Activated T-cell treated with anti-CD3 and anti-CD28 coated beads for 4 hours (primary cell): ENCODE results near the gene CNN1.
"Not testable (repeated sequence)": the region's sequence is repeated elsewhere in the genome, so short reads cannot be mapped to it uniquely, and the experiment has no call there.

Source experiments
- DNase-seq: peaks from one replicate; pipeline ENCODE4 v3.0.0-alpha.2; 2020

The CNN1 gene

DNA sequence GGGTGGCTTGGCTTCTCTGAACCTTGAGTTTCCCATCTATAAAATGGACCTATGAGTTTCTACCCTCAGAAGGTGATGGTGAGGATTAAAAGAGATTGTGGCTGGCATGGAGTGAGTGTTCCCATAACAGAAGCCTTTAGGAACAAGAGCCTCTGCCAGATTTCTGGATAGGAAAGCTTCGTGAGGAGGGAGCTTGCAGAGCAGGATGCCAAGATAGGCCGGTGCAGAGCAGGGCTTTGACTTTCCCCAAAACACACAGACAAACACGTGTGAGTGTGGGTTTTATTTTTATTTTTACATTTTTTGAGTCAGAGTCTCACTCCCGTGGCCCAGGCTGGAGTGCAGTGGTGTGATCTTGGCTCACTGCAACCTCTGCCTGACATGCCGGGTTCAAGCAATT lies 3.7 kb upstream of the CNN1 start:
- DNase-seq: no peak

DNA sequence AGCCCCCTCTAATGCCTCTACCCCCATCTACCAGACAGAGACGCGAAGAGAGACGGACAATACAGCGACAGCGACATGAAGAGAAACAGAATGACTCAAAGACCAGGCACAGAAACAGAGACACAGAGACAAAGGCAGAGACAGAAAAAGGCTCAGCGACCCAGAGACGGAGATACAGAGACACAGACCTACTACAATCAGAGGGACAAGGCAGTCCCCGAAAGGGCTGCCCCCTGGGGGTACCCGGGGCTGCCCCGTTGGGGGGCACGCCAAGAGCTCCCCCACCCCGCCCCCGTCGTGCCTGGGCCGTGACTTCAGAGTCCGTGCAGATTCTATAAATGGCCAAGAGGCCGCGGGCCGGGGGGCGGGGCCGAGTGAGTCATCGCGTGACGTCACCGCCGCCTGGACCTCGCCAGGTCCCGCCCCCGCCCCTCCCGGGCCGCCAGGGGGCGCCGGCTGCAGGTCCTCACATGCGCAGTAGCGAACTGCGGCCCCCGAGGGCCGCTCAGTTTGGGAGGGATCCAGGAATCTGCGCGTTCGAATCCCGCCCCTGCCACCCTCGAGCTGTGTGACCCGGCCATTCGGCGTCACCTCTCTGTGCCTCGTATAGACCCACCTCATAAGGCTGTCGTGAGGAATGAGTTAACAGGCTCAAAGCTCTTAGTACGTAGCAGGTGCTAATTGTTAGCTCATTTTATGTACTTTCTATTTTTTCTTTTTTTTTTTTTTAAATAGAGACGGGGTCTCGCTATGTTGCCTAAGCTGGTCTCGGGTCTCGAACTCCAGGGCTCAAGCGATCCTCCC lies 2.7 kb upstream of the CNN1 start:
- peak; percentile 78 for DNase-seq

DNA sequence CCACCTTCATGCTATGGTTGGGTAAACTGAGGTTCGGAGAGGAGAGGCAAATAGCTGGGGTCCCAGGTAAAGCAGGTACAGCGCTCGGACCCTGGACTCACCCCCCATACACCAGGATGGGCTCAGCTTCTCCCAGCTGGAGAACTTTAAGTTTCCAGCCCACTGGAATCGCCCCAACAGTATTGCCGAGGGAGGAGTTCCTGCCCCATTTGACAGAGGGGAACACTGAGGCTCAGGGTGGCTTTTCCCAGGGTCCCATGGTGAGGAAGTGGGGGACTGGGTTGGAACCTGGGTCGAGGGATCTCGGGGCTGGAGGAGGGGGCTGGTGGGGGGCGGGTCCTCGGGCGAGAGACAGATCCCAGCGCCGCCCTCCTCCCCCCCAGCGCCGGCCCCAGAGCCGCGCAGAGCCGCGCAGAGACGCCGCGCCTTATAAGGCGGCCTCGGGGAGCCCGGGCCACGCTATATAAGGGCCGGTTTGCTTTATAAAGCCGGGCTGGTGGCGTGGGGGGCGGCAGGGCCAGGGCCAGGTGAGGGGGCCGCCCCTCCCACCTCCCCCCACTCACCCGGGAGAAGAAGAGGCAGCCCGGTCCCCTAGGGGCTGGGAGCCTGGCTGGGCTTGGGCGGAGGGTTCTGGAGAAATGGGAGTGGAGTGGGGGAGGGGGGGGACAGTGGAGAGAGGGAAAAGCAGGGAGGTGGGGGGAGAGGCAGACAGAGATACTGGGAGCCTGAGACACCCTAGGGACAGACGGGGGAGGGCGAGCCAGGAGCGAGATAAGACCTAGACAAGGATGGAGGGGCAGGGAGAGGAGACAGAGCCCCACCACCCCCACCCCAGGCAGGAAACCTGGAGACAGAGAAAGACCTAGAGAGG lies 1.1 kb downstream of the CNN1 start:
- DNase-seq: no peak

DNA sequence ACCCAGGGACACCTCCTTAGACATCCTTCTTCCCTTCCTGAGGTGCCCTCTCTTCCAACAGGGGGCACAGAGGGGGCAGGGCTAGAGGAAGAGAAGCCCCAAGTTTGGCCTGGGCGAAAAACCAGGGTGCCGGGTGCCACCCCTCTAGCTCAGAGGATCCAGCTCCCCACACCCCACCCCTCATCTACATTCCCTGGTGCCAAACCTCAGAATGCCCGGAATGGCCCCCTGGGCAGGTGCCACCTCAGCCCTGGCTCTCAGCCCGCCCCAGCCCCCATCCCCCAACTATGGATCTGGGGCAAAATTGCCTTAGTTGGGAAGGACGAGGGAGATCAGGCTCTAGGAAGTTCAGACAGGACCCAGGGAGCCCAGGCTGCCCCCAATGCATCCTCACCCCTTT lies 2.0 kb downstream of the CNN1 start:
- no peak for DNase-seq

DNA sequence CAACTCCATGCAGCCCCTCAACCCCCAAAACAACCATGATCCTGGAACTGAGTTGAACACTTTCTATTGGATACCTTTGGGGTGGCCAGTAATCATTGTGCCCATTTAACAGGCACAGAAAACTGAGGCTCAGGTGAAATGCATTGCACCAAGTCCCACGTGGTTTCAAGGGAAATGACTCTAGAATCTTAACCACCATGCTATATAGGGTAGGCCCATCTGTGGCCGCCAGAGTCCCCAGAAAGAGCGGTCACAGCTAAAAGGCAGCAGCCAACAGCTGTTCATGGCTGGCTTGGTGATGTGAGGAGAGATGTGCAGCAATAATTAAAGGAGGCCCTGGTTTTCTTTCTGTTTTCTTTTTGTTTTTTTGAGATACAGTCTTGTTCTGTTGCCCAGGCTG lies 2.6 kb downstream of the CNN1 start:
- DNase-seq: no peak

DNA sequence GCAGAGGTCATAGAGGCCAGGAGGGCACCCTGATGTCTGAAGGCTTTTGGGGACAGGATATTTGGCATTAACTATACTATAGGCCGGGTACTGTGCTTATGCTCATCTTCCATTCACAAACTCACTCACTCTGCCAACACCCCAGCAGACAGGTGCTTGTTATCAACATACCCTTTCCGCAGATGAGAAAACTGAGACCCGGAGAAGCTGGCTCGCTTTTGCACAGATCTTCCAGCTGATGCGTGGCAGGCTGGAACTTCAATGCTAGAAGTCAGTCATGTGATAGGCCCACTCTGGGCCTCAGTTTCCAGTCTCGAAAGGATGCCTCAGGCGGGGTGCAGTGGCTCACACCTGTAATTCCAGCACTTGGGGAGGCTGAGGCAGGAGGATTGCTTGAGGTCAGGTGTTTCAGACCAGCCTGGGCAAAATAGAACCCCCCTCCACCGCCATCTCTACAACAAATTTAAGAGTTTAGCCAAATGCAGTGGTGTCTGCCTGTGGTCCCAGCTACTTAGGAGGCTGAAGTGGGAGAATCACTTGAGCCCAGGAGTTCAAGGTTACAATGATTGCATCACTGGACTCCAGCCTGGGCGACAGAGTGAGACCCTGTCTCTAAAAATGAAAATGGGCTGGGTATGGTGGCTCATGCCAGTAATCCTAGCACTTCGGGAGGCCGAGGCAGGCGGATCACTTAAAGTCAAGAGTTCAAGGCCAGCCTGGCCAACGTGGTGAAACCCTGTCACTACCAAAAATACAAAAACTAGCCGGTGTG lies 9.5 kb downstream of the CNN1 start:
- DNase-seq: no peak

DNA sequence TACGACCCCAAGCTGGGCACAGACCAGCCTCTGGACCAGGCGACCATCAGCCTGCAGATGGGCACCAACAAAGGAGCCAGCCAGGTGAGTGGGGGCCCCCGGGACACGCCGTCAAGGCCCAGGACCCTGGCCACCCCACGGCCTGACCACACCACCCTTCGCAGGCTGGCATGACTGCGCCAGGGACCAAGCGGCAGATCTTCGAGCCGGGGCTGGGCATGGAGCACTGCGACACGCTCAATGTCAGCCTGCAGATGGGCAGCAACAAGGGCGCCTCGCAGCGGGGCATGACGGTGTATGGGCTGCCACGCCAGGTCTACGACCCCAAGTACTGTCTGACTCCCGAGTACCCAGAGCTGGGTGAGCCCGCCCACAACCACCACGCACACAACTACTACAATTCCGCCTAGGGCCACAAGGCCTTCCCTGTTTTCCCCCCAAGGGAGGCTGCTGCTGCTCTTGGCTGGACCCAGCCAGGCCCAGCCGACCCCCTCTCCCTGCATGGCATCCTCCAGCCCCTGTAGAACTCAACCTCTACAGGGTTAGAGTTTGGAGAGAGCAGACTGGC lies 10.8 kb downstream of the CNN1 start:
- DNase-seq: no peak

DNA sequence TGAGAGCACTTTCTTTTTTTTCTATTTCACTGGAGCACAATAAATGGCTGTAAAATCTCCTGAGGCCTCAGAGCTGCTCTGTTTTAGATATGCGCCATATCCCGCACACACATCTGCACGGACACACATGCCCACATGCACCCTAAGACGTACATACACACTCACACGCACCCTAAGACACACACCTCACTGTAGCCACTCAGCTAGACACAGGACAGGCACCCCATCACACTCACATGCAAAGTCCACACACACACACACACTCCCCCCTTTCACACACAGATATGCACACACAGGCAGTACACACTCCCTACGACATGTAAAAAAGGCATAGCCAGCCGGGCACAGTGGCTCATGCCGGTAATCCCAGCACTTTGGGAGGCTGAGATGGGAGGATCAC lies 11.6 kb downstream of the CNN1 start:
- no peak for DNase-seq

DNA sequence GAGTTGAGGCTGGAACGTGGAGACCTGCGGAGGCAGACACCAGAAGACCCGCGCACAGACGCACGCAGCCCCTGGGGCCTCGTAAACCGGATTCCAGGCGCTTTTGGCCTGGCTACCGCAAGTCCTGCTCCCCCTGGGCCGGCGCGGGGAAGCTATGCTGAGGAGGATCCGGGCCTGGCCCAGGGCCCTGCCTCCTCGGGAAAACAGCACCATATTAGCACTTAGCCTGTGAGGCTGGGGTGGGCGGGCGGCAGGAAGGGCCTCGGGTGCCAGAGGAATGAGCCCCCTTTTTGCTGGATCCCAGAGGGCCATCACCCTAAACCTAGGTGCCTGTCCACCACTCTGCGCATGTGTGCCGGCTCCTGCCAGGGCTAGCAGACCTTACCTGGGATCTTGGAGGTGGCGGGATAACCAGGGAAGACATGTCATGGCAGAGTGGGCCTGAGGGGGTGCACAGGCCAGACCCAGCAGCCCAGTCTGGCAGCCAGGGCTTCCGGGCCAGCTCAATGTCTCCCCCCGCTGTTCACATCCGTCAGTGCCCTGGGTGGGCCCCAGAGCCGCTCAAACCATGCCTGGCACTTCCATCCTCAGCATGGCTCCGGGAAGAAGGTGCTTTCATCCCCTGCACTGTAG lies 13.1 kb downstream of the CNN1 start:
- DNase-seq: no peak

DNA sequence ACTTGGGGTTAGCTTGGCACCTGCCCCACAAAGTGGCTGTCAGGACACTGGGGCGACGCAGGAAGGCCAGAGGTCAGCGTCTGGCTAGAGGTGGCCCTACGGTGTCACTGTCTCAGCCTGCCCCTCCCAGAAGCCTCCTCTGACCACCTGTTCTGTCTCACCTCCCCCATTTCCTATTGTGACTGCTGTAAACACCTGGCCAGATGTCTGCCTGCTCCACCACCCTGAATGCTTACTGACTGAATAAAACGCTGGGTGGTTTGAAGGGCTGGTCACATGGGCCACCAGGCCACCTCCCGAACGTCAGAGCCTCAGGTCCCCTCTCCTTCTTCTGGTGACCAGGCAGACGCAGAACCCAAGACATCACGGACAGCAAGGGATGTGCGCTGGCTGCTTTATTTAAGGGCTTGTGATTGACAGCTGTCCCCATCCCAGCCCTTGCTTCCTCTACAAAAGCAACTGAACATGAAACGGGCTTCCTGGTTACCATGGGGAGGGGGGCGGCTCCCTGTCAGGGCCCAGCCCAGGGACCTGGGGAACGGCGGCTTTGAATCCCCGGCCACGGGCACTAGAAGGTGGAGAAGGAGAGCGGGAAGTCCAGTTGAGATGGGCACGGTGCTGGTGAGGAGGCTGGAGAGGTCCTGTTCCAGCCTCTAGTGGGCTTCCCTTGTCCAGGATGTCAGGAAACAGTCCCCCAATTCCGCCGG lies 14.2 kb downstream of the CNN1 start:
- DNase-seq: no peak

DNA sequence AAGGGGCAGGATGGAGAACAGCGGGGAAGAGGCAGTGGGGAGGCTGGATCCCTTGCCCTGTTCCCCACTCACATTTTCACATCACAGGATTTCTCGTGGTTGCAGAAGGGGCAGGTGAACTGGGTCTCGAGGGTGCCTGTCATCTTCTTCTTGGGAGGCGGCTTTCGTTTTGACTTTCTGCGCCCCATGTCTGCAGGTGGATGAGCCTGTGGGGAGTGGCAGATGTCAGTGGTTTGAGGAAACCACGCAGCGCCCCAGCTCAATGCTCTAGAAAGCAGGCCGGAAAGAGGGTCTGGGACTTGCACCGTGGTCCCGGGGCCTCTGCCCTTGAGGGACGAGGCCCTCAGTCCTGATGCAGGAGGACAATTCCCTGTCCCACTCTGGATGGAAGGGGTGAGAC lies 15.5 kb downstream of the CNN1 start:
- DNase-seq: no peak

DNA sequence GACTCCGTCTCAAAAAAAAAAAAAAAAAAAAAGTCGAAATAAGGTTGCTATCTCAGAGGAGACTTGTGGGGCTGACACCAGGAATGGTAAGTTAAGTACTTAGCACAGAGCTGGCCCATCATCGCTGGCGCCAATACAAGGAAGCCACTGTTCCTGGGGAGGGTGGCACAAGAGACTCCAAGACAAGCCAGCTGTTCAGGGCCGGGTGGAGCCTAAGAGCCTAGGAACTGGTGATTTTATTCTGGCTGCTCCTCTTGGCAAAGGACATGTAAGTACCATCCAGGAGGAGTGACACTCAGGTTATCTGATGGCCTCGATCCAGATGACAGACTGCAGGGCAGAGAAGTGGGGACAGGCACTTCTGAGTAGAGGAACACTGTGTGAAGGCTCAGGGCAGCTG lies 16.6 kb downstream of the CNN1 start:
- DNase-seq: no peak

DNA sequence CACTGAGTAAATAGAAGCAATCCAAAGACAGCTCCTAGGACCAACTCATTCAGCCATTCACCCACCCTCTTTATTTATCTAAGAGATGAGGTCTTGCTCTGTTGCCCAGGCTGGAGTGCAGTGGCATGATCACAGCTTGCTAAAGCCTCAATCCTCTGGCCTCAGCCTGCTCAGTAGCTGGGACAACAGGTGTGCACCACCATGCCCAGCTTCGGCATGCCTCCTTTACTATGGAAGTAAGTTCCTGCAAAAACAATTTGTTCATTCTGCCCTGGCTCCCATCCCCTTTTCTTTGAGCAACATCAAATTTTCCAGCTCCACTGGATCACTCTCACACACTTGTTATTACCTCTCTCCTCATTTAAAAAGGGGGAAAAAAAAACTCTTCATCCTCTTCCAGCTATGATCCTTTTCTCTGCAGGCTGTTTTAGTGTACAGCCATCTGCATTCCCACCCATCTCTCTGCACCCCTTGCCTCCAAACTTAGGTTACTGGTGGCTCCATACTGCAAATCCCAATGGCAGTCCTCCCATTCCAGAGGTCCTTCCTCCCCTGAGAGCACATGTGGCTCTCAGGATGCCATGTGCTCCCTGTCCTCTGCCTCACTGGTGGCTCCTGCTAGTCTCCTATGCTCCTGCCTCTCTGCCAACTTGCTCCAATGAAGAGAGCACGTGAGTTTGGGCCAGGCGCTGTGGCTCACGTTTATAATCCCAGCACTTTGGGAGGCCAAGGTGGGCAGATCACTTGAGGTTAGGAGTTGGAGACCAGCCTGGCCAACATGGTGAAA lies 18.2 kb downstream of the CNN1 start:
- no peak for DNase-seq

DNA sequence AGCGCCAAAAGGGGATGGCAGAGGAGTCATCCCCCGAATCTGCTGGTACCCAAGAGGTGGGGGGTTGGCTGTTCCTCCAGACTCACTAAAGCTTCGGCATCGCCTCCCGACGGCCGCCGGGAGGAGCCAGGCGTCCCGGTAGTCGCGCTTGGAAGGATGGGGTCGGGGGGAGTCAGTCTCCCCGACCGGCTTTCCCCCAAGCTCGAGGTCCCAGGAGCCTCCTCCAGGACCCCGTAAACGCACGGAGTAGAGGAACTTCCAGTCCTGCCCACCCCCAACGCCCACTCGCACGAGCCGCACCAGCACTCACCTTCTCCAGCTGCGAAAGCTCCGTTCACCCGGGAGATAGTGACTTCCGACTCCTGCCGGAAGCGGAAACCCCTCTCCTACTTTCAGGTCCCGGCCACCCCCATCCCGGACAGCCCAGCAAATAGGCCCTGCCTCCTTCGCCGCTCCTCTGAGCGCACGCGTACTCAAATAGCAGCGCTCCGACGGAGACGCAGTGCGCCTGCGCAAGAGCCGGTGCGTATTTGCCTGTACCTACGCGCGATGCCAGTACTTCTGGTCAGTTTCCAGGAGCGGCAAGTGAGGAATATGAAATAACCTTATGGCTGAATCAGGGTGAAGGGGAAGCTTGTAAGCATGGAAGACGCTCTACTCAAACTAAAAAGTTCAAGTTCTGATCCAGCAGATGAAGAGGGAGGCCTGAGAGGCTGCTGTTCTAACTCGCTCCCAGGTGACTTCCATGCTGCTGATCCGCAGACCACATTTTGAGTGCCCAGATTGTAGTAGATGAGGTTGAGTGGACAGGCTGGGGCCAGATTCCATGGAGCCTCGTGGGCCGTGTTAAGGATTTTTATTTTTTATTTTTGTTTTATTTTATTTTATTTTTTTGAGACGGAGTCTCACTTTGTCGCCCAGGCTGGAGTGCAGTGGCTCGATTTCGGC lies 20.5 kb downstream of the CNN1 start, which contains the start of gene ELOF1:
Gene ELOF1 (minus strand): TSS at position 350 of the 948 bp plus-strand sequence. CDS start 4,883 bp downstream, outside the sequence.
- DNase-seq: peak; percentile 92

DNA sequence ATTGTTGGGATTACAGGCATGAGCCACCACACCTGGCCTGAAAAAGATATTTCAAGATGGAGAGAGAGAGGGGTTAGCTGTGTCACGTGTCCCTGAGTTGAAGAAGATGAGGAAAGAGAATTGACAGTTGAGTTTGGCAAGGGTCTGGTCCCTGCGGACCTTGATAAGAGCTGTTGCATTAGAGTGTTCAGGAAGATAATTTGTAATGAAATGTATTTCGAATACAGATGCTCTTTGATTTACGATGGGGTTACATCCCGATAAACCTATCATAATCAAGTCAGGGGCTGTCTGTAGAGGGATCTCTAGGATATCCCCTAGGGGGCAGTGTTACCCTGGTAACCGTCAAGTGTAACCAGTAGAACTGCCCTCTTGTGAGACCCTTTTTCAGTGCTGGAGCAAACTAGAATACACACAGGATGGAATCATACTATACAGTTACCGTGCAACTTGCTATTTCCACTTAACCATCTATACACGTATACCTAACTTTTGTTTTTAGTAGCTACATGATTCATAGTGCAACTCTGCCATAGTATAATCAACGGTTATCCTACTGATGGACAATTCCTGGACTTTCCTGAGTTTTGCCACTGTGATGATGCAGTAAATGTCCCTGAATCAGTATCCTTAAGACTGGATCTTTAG lies 21.9 kb downstream of the CNN1 start:
- peak; percentile 44 for DNase-seq

DNA sequence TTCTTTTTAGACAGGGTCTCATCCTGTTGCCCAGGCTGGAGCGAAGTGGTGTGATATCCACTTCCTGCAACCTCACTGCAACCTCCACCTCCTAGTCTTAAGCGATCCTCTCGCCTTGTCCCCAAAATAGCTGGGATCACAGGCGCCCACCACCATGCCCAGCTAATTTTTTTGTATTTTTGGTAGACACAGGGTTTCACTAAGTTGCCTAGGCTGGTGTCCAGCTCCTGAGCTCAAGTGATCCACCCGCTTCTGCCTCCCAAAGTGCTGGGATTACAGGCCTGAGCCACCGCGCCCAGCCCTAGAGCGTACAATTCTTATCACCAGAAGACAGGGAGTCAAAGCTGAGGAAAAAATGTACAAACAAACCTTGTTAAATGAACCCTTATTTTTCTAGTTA lies 24.9 kb downstream of the CNN1 start:
- DNase-seq: no peak

DNA sequence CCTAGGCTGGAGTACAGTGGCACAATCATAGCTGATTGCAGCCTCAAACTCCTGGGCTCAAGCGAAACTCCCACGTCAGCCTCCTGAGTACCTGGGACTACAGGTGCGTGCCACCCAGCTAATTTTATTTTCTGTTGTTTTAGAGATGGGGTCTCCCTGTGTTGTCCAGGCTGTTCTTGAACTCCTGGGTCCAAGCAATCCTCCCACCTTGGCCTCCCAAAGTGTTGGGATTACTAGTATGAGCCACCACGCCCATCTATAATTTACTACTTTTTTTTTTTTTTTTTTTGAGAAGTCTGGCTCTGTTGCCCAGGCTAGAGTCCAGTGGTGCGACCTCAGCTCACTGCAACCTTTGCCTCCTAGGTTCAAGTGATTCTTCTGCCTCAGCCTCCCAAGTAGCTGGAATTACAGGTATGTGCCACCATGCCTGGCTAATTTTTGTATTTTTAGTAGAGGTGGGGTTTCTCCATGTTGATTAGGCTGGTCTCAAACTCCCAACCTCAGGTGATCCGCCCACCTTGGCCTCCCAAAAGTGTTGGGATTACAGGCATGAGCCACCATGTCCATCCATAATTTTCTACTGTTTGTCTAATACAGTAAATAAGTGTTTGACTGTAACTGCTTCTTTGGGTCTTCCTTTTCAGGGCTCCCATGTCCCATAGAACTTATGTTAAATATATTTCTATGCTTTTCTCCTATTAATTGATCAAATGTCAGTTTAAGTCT lies 25.6 kb downstream of the CNN1 start:
- DNase-seq: not testable (repeated sequence)

DNA sequence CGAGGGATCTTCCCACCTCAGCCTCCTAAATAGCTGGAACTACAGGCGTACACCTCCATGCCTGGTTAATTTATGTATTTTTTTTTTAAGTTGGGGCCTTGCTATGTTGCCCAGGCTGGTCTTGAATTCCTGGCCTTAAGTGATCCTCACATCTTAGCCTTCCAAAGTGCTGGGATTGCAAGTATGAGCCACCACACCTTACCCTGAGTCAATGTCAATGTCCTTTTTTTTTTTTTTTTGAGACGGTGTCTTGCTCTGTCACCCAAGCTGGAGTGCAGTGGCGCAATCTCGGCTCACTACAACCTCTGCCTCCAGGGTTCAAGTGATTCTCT lies 27.0 kb downstream of the CNN1 start:
- DNase-seq: not testable (repeated sequence)

DNA sequence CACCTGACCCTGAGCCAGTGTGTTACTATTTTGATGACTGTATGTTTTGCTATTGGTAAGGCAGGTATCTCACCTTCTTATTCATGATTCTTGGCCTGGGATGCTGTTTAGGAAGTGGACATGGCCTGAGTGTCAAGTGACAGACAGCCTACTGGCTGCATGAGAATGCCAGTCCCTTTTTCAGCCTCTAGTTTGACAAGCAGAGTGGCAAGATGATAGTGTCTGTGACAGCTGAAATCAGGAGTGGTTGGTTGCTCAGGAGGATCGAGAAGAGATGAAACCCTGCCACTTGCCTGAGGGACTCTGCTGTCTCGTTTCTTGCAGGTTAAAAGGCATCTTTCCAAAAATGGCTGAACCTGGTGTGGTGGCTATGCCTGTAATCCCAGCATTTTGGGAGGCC lies 27.5 kb downstream of the CNN1 start:
- DNase-seq: no peak
